CD4-positive, alpha-beta T cell (primary cell): ENCODE data around the gene CD109. TPM values are rescaled to one million over a fixed set of nuclear protein-coding genes. Genes with fewer than 3 reads are reported as not detected.
"Not testable (repeated sequence)": the region's sequence is repeated elsewhere in the genome, so short reads cannot be mapped to it uniquely, and the experiment has no call there.

Experiments
- ATAC-seq: fragments of 200-7000 bp; cut with Tn5 transposase; one replicate; pipeline ENCODE4 v1.10.0; 2022; ENCODE audit warnings: mild to moderate bottlenecking; ENCODE audit not compliant: poor library complexity
- CTCF ChIA-PET: fragments of 350-600 bp; sonication (Branson Sonifier 250); formaldehyde crosslinking; loops from one replicate; lab custom pipeline; 2021; ENCODE audit warnings: antibody characterized with exemption, inconsistent platforms; lab: Charles Lee
- POLR2A ChIA-PET: fragments of 350-600 bp; sonication (Branson Sonifier 250); formaldehyde crosslinking; loops from one replicate; lab custom pipeline; 2021; ENCODE audit warnings: antibody characterized with exemption, inconsistent platforms; lab: Charles Lee
- DNase-seq, 14 experiments: peaks; one replicate each; pipeline ENCODE4 v3.0.0-alpha.2; 2013 to 2020; ENCODE audit warnings: mixed read lengths in 2 of 14
- H3K27ac ChIP-seq, 2 donors: one replicate each; pipeline versions ENCODE4 v1.5.1 to v1.7.0; 2013; ENCODE audit warnings: low read length in 2 of 2, low read depth in 1 of 2, mild to moderate bottlenecking in 1 of 2
- H3K27me3 ChIP-seq, 2 experiments: 1 replicate in 1 of 2; 2 replicates in 1 of 2; pipeline versions ENCODE4 v1.6.1 to v1.7.0; 2013; ENCODE audit warnings: low read length in 2 of 2, control low read depth in 1 of 2, mild to moderate bottlenecking in 1 of 2, moderate library complexity in 1 of 2; ENCODE audit not compliant: insufficient read depth in 2 of 2, control insufficient read depth in 1 of 2
- H3K36me3 ChIP-seq: one replicate; pipeline ENCODE4 v1.6.1; 2013; ENCODE audit warnings: low read length, control low read depth; ENCODE audit not compliant: insufficient read depth
- H3K4me1 ChIP-seq: one replicate; pipeline ENCODE4 v1.6.1; 2013; ENCODE audit warnings: low read length, control low read depth; ENCODE audit not compliant: insufficient read depth
- H3K4me3 ChIP-seq: one replicate; pipeline ENCODE4 v1.5.1; 2013; ENCODE audit warnings: mild to moderate bottlenecking, low read length, moderate library complexity
- H3K9me3 ChIP-seq, 2 experiments: 1 replicate in 1 of 2; 2 replicates in 1 of 2; pipeline versions ENCODE4 v1.6.1 to v1.7.0; 2013; ENCODE audit warnings: low read length in 2 of 2, mild to moderate bottlenecking in 2 of 2, control low read depth in 1 of 2, moderate library complexity in 1 of 2; ENCODE audit not compliant: control insufficient read depth in 1 of 2, insufficient read depth in 1 of 2
- H3K27ac Mint-ChIP-seq: one replicate; pipeline ENCODE4 v1.8.0; 2020; ENCODE audit warnings: mixed read lengths
- H3K27me3 Mint-ChIP-seq: one replicate; pipeline ENCODE4 v1.8.0; 2021; ENCODE audit warnings: mixed read lengths
- H3K36me3 Mint-ChIP-seq: one replicate; pipeline ENCODE4 v1.8.0; 2021; ENCODE audit warnings: low read depth, mixed read lengths
- H3K4me1 Mint-ChIP-seq: one replicate; pipeline ENCODE4 v1.8.0; 2021; ENCODE audit warnings: low read depth, mixed read lengths
- H3K4me3 Mint-ChIP-seq: one replicate; pipeline ENCODE4 v1.8.0; 2020; ENCODE audit warnings: mild to moderate bottlenecking, mixed read lengths
- H3K9me3 Mint-ChIP-seq: one replicate; pipeline ENCODE4 v1.8.0; 2020; ENCODE audit warnings: mixed read lengths
- CTCF ChIP-seq: fragments of 200-600 bp; IDR thresholded peaks from one replicate; pipeline ENCODE4 v1.8.0; 2022; ENCODE audit warnings: antibody characterized with exemption, mild to moderate bottlenecking
- intact Hi-C, 2 experiments: fragments of 100-400 bp; cut with DNase I in 1 of 2; cut with micrococcal nuclease in 1 of 2; formaldehyde crosslinking; loops; one replicate each; pipeline versions ENCODE4 v1.15.1 to v1.9.0; 2023 to 2025; cut with DNase I, micrococcal nuclease
- total RNA-seq, 174 experiments: library from RNA in 2 of 174; stranded (reverse) in 2 of 174; gene quantifications; one replicate each; pipeline ENCODE4 v1.2.3 and lab custom pipeline; 2021 to 2026

Gene CD109
- total RNA-seq, 2 experiments from 2014 or later: 0.75 to 0.80 TPM

- H3K9me3 Mint-ChIP-seq: no peaks in the 10 kb centered on the region
- H3K36me3 Mint-ChIP-seq: no peaks in the 10 kb centered on the region
- H3K27me3 Mint-ChIP-seq: no peaks in the 10 kb centered on the region
- ChIA-PET POLR2A (no interaction called here), CTCF (no interaction called here)
- DNase-seq: no peak
- Histone ChIP-seq H3K4me3 (no peak overlapping the region), H3K4me1 (no peaks in the 10 kb centered on the region), H3K9me3 (no peaks in the 10 kb centered on the region), H3K27ac (no peak overlapping the region), H3K36me3 (no peaks in the 10 kb centered on the region), H3K27me3 (no peaks in the 10 kb centered on the region)
- ATAC-seq: no peak
- no peak overlapping the region for H3K27ac Mint-ChIP-seq
- intact Hi-C loops: no loop called here
- no peaks in the 10 kb centered on the region for H3K4me1 Mint-ChIP-seq
- H3K4me3 Mint-ChIP-seq: no peak overlapping the region
- TF ChIP-seq CTCF: no peak
These were observed 130.6 kb downstream of the CD109 start for GRCh38 chr6:73826571-73826970.

GRCh38 chr6:73830119-73830518 lies 134.1 kb downstream of the CD109 start:
- no peak overlapping the region for H3K4me3 ChIP-seq
- H3K9me3 ChIP-seq: no peaks in the 10 kb centered on the region
- no peaks in the 10 kb centered on the region for H3K4me1 Mint-ChIP-seq
- ChIA-PET POLR2A (no interaction called here), CTCF (no interaction called here)
- ATAC-seq (no peak), DNase-seq (no peak)
- no peaks in the 10 kb centered on the region for H3K9me3 Mint-ChIP-seq
- no peak for TF ChIP-seq CTCF
- no peak overlapping the region for H3K4me3 Mint-ChIP-seq
- no peaks in the 10 kb centered on the region for H3K4me1 ChIP-seq
- H3K27ac Mint-ChIP-seq: no peak overlapping the region
- no peak overlapping the region for H3K27ac ChIP-seq
- H3K27me3 Mint-ChIP-seq: no peaks in the 10 kb centered on the region
- intact Hi-C loops: no loop called here
- H3K36me3 ChIP-seq: no peaks in the 10 kb centered on the region
- no peaks in the 10 kb centered on the region for H3K36me3 Mint-ChIP-seq
- no peaks in the 10 kb centered on the region for H3K27me3 ChIP-seq

- intact Hi-C loops: no loop called here
- no peaks in the 10 kb centered on the region for H3K36me3 ChIP-seq
- no peak for TF ChIP-seq CTCF
- no peaks in the 10 kb centered on the region for H3K4me1 Mint-ChIP-seq
- no peak overlapping the region for H3K27ac ChIP-seq
- POLR2A ChIA-PET: no interaction called here
- ATAC-seq (no peak), DNase-seq (no peak)
- CTCF ChIA-PET: no interaction called here
- H3K4me3 Mint-ChIP-seq: no peak overlapping the region
- H3K9me3 Mint-ChIP-seq: no peaks in the 10 kb centered on the region
- no peaks in the 10 kb centered on the region for H3K4me1 ChIP-seq
- no peak overlapping the region for H3K4me3 ChIP-seq
- no peaks in the 10 kb centered on the region for H3K36me3 Mint-ChIP-seq
- no peak overlapping the region for H3K27ac Mint-ChIP-seq
- H3K9me3 ChIP-seq: no peaks in the 10 kb centered on the region
- H3K27me3 ChIP-seq: no peaks in the 10 kb centered on the region
- H3K27me3 Mint-ChIP-seq: no peaks in the 10 kb centered on the region
These were observed 136.3 kb downstream of the CD109 start for GRCh38 chr6:73832313-73832712.

GRCh38 chr6:73844696-73845095 lies 148.7 kb downstream of the CD109 start:
- POLR2A ChIA-PET, H3K4me3 ChIP-seq, H3K36me3 Mint-ChIP-seq, H3K27me3 ChIP-seq, H3K4me3 Mint-ChIP-seq, H3K4me1 ChIP-seq, H3K36me3 ChIP-seq, ATAC-seq, H3K27ac ChIP-seq, CTCF ChIA-PET, H3K4me1 Mint-ChIP-seq, H3K27me3 Mint-ChIP-seq, H3K9me3 ChIP-seq, H3K9me3 Mint-ChIP-seq, DNase-seq, intact Hi-C loops, H3K27ac Mint-ChIP-seq: not testable (repeated sequence)

GRCh38 chr6:73851048-73851447 lies 155.0 kb downstream of the CD109 start:
- H3K9me3 ChIP-seq, intact Hi-C loops, ATAC-seq, POLR2A ChIA-PET, H3K27ac Mint-ChIP-seq, H3K27ac ChIP-seq, CTCF ChIA-PET, H3K27me3 ChIP-seq, H3K4me1 ChIP-seq, H3K36me3 ChIP-seq, H3K4me3 ChIP-seq, H3K4me1 Mint-ChIP-seq, H3K27me3 Mint-ChIP-seq, H3K9me3 Mint-ChIP-seq, DNase-seq, H3K4me3 Mint-ChIP-seq, H3K36me3 Mint-ChIP-seq: not testable (repeated sequence)
